ENCODE data around the gene YWHAE.
"Not testable (repeated sequence)": the region's sequence is repeated elsewhere in the genome, so short reads cannot be mapped to it uniquely, and the experiment has no call there.

YWHAE gene

DNA sequence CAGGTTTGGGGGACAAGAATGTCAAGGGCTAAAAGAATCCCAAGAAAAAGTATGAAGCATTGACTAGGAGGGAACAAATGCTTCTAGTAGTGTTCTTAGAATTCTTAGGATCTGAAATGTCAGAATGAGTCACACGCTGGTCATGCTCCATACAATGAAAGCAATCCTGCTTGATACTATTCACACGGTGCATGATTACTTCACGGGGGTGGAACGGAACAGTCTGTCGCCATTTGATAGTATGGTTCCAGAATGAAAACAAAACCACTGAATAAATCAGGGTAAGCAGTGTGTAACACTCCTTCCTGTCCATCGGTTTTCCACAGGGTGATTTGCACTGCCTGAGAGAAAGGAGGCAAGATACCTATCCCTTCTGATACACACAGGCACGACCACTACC is 22.9 kb upstream of the YWHAE start:
- peak; percentile 98 for DNase-seq (ENCODE audit: low read depth)
- H3K4me3 ChIP-seq (ENCODE audit: control insufficient read depth, low read depth, low read length), result no peak overlapping the region

DNA sequence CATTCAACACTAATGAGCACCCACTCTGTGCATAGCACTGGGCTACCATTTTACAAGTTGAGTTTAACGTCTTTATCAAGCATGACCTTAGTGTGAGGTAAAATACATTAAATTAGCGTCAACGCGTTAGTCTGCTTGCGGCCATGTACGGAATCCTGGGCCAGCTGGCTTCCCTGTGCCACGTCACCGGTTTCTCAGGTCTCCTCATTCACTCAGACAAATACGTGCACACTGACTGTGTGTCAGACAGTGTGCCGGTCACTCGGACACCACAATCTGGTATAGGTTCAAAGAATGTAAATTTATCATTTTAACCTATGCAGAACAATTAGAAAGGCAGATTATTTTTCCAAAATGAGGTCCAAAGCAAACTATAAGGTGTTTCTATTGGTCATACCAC is 21.4 kb upstream of the YWHAE start:
- no peak overlapping the region for H3K4me3 ChIP-seq (ENCODE audit: control insufficient read depth, low read depth, low read length)
- TF ChIP-seq, protein P1, sequence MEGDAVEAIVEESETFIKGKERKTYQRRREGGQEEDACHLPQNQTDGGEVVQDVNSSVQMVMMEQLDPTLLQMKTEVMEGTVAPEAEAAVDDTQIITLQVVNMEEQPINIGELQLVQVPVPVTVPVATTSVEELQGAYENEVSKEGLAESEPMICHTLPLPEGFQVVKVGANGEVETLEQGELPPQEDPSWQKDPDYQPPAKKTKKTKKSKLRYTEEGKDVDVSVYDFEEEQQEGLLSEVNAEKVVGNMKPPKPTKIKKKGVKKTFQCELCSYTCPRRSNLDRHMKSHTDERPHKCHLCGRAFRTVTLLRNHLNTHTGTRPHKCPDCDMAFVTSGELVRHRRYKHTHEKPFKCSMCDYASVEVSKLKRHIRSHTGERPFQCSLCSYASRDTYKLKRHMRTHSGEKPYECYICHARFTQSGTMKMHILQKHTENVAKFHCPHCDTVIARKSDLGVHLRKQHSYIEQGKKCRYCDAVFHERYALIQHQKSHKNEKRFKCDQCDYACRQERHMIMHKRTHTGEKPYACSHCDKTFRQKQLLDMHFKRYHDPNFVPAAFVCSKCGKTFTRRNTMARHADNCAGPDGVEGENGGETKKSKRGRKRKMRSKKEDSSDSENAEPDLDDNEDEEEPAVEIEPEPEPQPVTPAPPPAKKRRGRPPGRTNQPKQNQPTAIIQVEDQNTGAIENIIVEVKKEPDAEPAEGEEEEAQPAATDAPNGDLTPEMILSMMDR (conservative IDR thresholded peaks at IDR 0.05; ENCODE audit: control insufficient read depth, insufficient read depth, low read depth, low read length), result no peak
- DNase-seq (ENCODE audit: low read depth), result no peak

More for the DNA sequence above, 22.9 kb upstream of the YWHAE start:
- TF ChIP-seq, protein P1 (conservative IDR thresholded peaks at IDR 0.05; ENCODE audit: control insufficient read depth, insufficient read depth, low read depth, low read length), result no peak

DNA sequence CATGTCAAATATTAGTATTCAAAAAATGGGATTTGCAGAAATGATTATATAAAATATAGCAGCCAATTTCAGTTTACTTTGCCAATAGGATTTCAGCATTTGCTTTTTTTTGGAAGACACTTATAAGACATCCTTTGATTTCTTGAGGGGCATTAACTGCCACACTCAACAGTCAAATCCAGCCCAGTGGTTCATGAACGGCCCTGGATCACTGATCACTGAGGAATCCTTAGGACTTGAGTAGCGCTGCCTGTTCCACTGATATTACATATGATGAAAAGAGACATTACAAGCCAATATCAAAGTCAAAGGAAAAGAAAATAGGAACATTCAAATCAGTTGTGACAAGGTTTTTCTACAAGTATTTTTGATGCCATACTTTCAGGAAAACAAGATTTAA is 21.0 kb upstream of the YWHAE start:
- TF ChIP-seq, protein P1 (conservative IDR thresholded peaks at IDR 0.05; ENCODE audit: control insufficient read depth, insufficient read depth, low read depth, low read length), result no peak
- no peak for DNase-seq (ENCODE audit: low read depth)
- no peak overlapping the region for H3K4me3 ChIP-seq (ENCODE audit: control insufficient read depth, low read depth, low read length)

DNA sequence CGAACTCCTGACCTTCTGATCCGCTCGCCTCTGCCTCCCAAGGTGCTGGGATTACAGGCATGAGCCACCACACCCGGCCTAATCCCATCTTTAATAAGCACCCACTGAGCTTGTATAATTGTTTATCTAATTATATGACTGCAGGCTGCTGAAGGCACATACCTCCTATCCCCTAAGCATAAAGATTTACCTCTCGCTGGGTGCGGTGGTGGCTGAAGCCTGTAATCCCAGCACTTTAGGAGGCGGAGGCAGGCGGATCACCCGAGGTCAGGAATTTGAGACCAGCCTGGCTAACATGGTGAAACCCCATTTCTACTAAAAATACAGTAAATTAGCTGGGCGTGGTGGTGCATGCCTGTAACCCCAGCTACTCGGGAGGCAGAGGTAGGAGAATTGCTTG is 20.1 kb upstream of the YWHAE start:
- no peak for DNase-seq (ENCODE audit: low read depth)
- H3K4me3 ChIP-seq (ENCODE audit: control insufficient read depth, low read depth, low read length), result no peak overlapping the region
- TF ChIP-seq, protein P1 (conservative IDR thresholded peaks at IDR 0.05; ENCODE audit: control insufficient read depth, insufficient read depth, low read depth, low read length), result no peak

DNA sequence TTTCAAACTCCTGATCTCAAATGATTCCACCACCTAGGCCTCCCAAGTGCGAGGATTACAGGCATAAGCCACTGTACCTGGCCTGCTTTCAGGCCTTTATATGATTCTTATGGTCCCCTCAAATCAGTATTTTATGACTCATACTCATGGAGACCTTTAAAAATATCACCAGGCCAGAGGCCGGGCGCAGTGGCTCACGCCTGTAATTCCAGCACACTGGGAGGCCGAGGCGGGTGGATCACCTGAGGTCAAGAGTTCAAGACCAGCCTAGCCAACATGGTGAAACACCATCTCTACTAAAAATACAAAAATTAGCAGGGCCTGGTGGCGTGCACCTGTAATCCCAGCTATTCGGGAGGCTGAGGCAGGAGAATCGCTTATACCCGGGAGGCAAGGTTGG is 18.5 kb upstream of the YWHAE start:
- not testable (repeated sequence) for H3K4me3 ChIP-seq (ENCODE audit: control insufficient read depth, low read depth, low read length); DNase-seq (ENCODE audit: low read depth)

DNA sequence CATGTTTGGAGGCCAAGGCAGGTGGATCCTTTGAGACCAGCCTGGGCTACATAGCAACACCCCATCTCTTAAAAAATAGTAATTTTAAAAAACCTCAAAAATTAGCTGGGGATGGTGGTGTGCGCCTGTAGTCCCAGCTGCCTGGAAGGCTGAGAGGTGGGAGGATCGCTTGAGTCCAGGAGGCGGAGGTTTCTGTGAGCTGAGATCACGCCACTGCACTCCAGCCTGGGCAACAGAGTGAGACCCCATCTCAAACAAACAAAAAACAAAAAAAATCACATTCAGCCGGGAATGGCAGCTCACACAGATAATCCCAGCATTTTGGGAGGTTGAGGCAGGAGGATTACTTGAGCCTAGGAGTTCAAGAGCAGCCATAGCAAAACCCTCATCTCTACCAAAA is 16.4 kb upstream of the YWHAE start:
- H3K4me3 ChIP-seq (ENCODE audit: control insufficient read depth, low read depth, low read length), result no peak overlapping the region
- no peak for DNase-seq (ENCODE audit: low read depth)
- TF ChIP-seq, protein P1 (conservative IDR thresholded peaks at IDR 0.05; ENCODE audit: control insufficient read depth, insufficient read depth, low read depth, low read length), result no peak

DNA sequence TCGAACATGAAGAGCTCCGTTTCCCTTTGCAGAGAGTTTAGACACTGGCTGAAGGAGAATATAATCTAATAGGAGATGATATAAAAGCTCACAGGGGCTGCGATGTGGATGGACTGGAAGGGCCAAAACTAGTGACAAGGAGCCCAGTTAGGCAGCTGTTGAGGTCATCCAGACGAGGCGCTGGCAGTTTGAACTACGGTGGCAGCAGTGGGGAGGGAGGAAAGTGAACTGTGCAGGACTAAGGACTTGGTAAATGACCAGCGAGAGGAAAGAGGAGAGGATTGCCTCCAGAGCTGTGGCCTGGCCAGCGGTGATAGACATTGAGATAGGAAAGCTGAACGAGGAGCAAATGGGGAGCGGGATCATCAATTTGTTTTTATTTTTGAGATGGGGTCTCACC is 14.6 kb upstream of the YWHAE start:
- DNase-seq (ENCODE audit: low read depth), result no peak
- TF ChIP-seq, protein P1 (conservative IDR thresholded peaks at IDR 0.05; ENCODE audit: control insufficient read depth, insufficient read depth, low read depth, low read length), result no peak
- H3K4me3 ChIP-seq (ENCODE audit: control insufficient read depth, low read depth, low read length), result no peak overlapping the region
